A549 treated with GW870086 at 1 μM for 4 hours (cell line): ENCODE measurements around the gene PTPN4. TPM values are rescaled to one million over a fixed set of nuclear protein-coding genes. Genes with fewer than 3 reads are reported as not detected.

Experiments used
- total RNA-seq: library from RNA; stranded (reverse); fragments of 200-300 nt; extraction: Qiagen RNA extraction; gene quantifications from 5 replicates; pipeline ENCODE4 v1.2.3, GENCODE V29; 2022; ENCODE audit warnings: low read depth

PTPN4 gene
- 16.5 to 17.6 TPM (median 17.0 TPM) in 5 replicates for total RNA-seq

GRCh38 chr2:119759451-119760236, at the start of gene PTPN4:
Gene PTPN4 (plus strand): TSS chr2:119759922. CDS start chr2:119809854, 49,932 bp downstream.

GRCh38 chr2:120012771-120013596, 253.3 kb downstream of the PTPN4 start, which contains the start of gene EPB41L5:
Gene EPB41L5 (plus strand): TSS chr2:120013077. CDS start chr2:120019085, 6,008 bp downstream.

Other genes starting within 250 kb of the PTPN4 start
- gene SCTR, start 235.4 kb upstream of the PTPN4 start, total RNA-seq: not detected in 5 replicates
- 0.09 to 0.38 TPM (median 0.26 TPM) in 4 of 5 replicates, not detected in the other for gene CFAP221, start 215.5 kb upstream of the PTPN4 start, total RNA-seq
- 19.6 to 24.7 TPM (median 24.3 TPM) in 5 replicates for gene TMEM177, start 80.7 kb upstream of the PTPN4 start, total RNA-seq